Measurements from ENCODE around the gene ADGRB3.
"Not testable (repeated sequence)": the region's sequence is repeated elsewhere in the genome, so short reads cannot be mapped to it uniquely, and the experiment has no call there.

Gene ADGRB3

GRCh38 chr6:69285054-69285453 lies 650.0 kb downstream of the ADGRB3 start:
- no peak for DNase-seq

GRCh38 chr6:69286331-69286730 lies 651.2 kb downstream of the ADGRB3 start:
- DNase-seq: no peak

GRCh38 chr6:69288198-69288597 lies 653.1 kb downstream of the ADGRB3 start:
- not testable (repeated sequence) for DNase-seq

- DNase-seq: no peak
Observed at GRCh38 chr6:69289689-69290495, 654.8 kb downstream of the ADGRB3 start.

- DNase-seq: no peak
Observed at GRCh38 chr6:69293471-69293870, 658.4 kb downstream of the ADGRB3 start.

- DNase-seq: no peak
Observed at GRCh38 chr6:69294407-69294806, 659.3 kb downstream of the ADGRB3 start.

GRCh38 chr6:69294862-69295261 lies 659.8 kb downstream of the ADGRB3 start:
- DNase-seq: no peak

GRCh38 chr6:69303382-69303781 lies 668.3 kb downstream of the ADGRB3 start:
- no peak for DNase-seq

- no peak for DNase-seq
Observed at GRCh38 chr6:69305456-69305855, 670.4 kb downstream of the ADGRB3 start.

- no peak for DNase-seq
Observed at GRCh38 chr6:69308584-69308983, 673.5 kb downstream of the ADGRB3 start.

- DNase-seq: no peak
Observed at GRCh38 chr6:69311888-69312287, 676.8 kb downstream of the ADGRB3 start.

GRCh38 chr6:69314001-69314400 lies 678.9 kb downstream of the ADGRB3 start:
- no peak for DNase-seq

- no peak for DNase-seq
Observed at GRCh38 chr6:69314531-69314930, 679.4 kb downstream of the ADGRB3 start.

GRCh38 chr6:69331886-69332285 lies 696.8 kb downstream of the ADGRB3 start:
- DNase-seq: no peak

- DNase-seq: no peak
Observed at GRCh38 chr6:69337311-69337710, 702.2 kb downstream of the ADGRB3 start.

- no peak for DNase-seq
Observed at GRCh38 chr6:69338431-69339162, 703.5 kb downstream of the ADGRB3 start.

- DNase-seq: no peak
Observed at GRCh38 chr6:69339163-69339550, 704.1 kb downstream of the ADGRB3 start.

- DNase-seq: no peak
Observed at GRCh38 chr6:69340196-69340595, 705.1 kb downstream of the ADGRB3 start.

- DNase-seq: no peak
Observed at GRCh38 chr6:69343851-69344250, 708.8 kb downstream of the ADGRB3 start.

GRCh38 chr6:69349771-69350170 lies 714.7 kb downstream of the ADGRB3 start:
- no peak for DNase-seq

- DNase-seq: no peak
Observed at GRCh38 chr6:69362209-69362608, 727.1 kb downstream of the ADGRB3 start.

- no peak for DNase-seq
Observed at GRCh38 chr6:69366831-69367230, 731.7 kb downstream of the ADGRB3 start.

GRCh38 chr6:69368613-69369012 lies 733.5 kb downstream of the ADGRB3 start:
- DNase-seq: no peak

- no peak for DNase-seq
Observed at GRCh38 chr6:69370763-69371162, 735.7 kb downstream of the ADGRB3 start.
